Stimulated activated CD4-positive, alpha-beta T cell treated with anti-CD3 and anti-CD28 coated beads, Interleukin-12 subunit alpha, Interleukin-12 subunit beta, amount 100 ng/mL, for 24 hours (primary cell): Measurements from ENCODE around the gene SETDB1.

Experiments used
- DNase-seq, 2 experiments: peaks; one replicate each; pipeline ENCODE4 v3.0.0-alpha.2; 2020; ENCODE audit warnings: low read depth in 2 of 2

SETDB1 gene

GRCh38 chr1:150931773-150932172, 5.6 kb downstream of the SETDB1 start:
- DNase-seq, result no peak

- no peak for DNase-seq
Measured at GRCh38 chr1:150944856-150945255, 18.7 kb downstream of the SETDB1 start.

- no peak for DNase-seq
Measured at GRCh38 chr1:150954708-150955107, 28.5 kb downstream of the SETDB1 start.

GRCh38 chr1:150955280-150955679, 29.1 kb downstream of the SETDB1 start:
- no peak for DNase-seq

GRCh38 chr1:150957666-150958065, 31.5 kb downstream of the SETDB1 start:
- DNase-seq, result no peak

GRCh38 chr1:150960646-150961045, 34.5 kb downstream of the SETDB1 start:
- DNase-seq, result no peak

- no peak for DNase-seq
Measured at GRCh38 chr1:150961756-150962155, 35.6 kb downstream of the SETDB1 start.

- no peak for DNase-seq
Measured at GRCh38 chr1:150963321-150964163, 37.4 kb downstream of the SETDB1 start.

GRCh38 chr1:150964164-150964489, 38.0 kb downstream of the SETDB1 start:
- DNase-seq, result no peak

GRCh38 chr1:150965605-150966004, 39.4 kb downstream of the SETDB1 start:
- DNase-seq, result no peak

- DNase-seq, result no peak
Measured at GRCh38 chr1:150966011-150966410, 39.8 kb downstream of the SETDB1 start.

GRCh38 chr1:150967936-150968335, 41.8 kb downstream of the SETDB1 start:
- no peak for DNase-seq

- DNase-seq, result no peak
Measured at GRCh38 chr1:150968491-150968890, 42.3 kb downstream of the SETDB1 start.

- no peak for DNase-seq
Measured at GRCh38 chr1:150969626-150970025, 43.5 kb downstream of the SETDB1 start.

GRCh38 chr1:150970808-150971582, 44.8 kb downstream of the SETDB1 start:
- DNase-seq, result no peak

- no peak for DNase-seq
Measured at GRCh38 chr1:150971583-150972416, 45.6 kb downstream of the SETDB1 start.

GRCh38 chr1:150972417-150972940, 46.3 kb downstream of the SETDB1 start:
- no peak for DNase-seq

- DNase-seq, result no peak
Measured at GRCh38 chr1:150973258-150973835, 47.2 kb downstream of the SETDB1 start.

- DNase-seq, result peak in 1 of 2 experiments; percentile 38
Measured at GRCh38 chr1:150973836-150974579, 47.8 kb downstream of the SETDB1 start.

- peak; percentile 51 for DNase-seq
Measured at GRCh38 chr1:150974580-150975478, 48.7 kb downstream of the SETDB1 start, which contains the start of gene CERS2. TSS of gene CERS2 (minus strand) at chr1:150974835. CDS start at chr1:150969090, 5,745 bp downstream.
